Measurements from ENCODE around the gene SLC13A3.

Gene SLC13A3

GRCh38 chr20:46573788-46574584 lies 77.3 kb downstream of the SLC13A3 start:
- no peak for TF ChIP-seq CTCF (IDR thresholded peaks at IDR 0.05; ENCODE audit: control insufficient read depth, insufficient read depth, low read depth, low read length, missing control alignments)
- no peak overlapping the region for H3K4me3 ChIP-seq (ENCODE audit: control insufficient read depth, low read depth, low read length)
- DNase-seq (ENCODE audit: low read depth), result no peak

GRCh38 chr20:46573234-46573633 lies 78.0 kb downstream of the SLC13A3 start:
- no peak overlapping the region for H3K4me3 ChIP-seq (ENCODE audit: control insufficient read depth, low read depth, low read length)
- DNase-seq (ENCODE audit: low read depth), result no peak
- no peak for TF ChIP-seq CTCF (IDR thresholded peaks at IDR 0.05; ENCODE audit: control insufficient read depth, insufficient read depth, low read depth, low read length, missing control alignments)

DNA sequence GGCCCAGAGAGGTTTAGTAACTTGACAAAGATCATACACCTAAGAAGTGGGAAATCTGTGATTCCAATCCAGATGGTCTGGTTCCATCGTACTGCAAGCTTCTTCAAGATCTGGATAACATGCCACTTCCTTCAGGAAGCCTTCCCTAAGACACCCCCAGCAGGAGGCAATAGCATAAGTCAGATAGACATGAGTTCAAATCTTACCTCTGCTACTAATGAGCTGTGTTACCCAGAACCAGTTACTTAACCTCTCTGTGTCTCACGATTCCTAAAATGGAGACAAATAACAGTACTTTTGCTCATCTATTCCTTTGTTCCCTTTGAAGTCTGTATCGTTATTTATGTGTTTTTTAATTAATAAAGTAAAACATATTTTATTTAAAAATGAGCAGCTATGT lies 78.5 kb downstream of the SLC13A3 start:
- DNase-seq (ENCODE audit: low read depth), result no peak
- no peak for TF ChIP-seq CTCF (IDR thresholded peaks at IDR 0.05; ENCODE audit: control insufficient read depth, insufficient read depth, low read depth, low read length, missing control alignments)
- H3K4me3 ChIP-seq (ENCODE audit: control insufficient read depth, low read depth, low read length), result no peak overlapping the region

DNA sequence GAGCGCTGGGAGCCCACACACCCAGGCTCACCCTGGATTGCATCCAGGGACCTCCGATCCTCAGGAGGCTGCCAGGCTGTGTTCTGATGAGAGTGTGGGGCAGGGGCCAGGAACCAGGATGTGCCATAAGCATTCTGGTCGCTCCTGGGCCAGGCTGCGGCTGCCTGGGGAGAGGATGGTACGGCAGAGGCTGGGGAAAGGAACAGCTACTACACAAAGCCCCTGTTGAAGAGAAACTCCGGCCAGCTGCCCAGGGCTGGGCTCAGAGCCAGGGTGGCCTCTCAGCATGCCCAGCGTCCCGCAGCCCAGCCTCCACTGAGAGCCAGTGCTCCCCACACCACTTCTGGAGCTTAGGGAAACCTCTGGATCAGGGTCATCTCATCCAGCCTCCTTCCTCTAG lies 79.1 kb downstream of the SLC13A3 start:
- no peak overlapping the region for H3K4me3 ChIP-seq (ENCODE audit: control insufficient read depth, low read depth, low read length)
- DNase-seq (ENCODE audit: low read depth), result no peak
- TF ChIP-seq CTCF (IDR thresholded peaks at IDR 0.05; ENCODE audit: control insufficient read depth, insufficient read depth, low read depth, low read length, missing control alignments), result no peak

- DNase-seq (ENCODE audit: low read depth), result no peak
- TF ChIP-seq CTCF (IDR thresholded peaks at IDR 0.05; ENCODE audit: control insufficient read depth, insufficient read depth, low read depth, low read length, missing control alignments), result no peak
- no peak overlapping the region for H3K4me3 ChIP-seq (ENCODE audit: control insufficient read depth, low read depth, low read length)
Observed at GRCh38 chr20:46571418-46571817, 79.8 kb downstream of the SLC13A3 start.

GRCh38 chr20:46570956-46571355 lies 80.3 kb downstream of the SLC13A3 start:
- DNase-seq (ENCODE audit: low read depth), result no peak
- no peak overlapping the region for H3K4me3 ChIP-seq (ENCODE audit: control insufficient read depth, low read depth, low read length)
- TF ChIP-seq CTCF (IDR thresholded peaks at IDR 0.05; ENCODE audit: control insufficient read depth, insufficient read depth, low read depth, low read length, missing control alignments), result no peak

All from AG09309 (cell line).